H1 (cell line): Measurements from ENCODE around the gene ZNF576. TPM values are rescaled to one million over a fixed set of nuclear protein-coding genes. Genes with fewer than 3 reads are reported as not detected.

ENCODE experiments used
- CTCF ChIA-PET: fragments of 300-600 bp; sonication (Branson Sonifier 250); formaldehyde crosslinking; loops from one replicate; lab custom pipeline; 2021; ENCODE audit not compliant: partially characterized antibody; lab: Charles Lee
- POLR2A ChIA-PET: fragments of 300-600 bp; sonication (Branson Sonifier 250); formaldehyde crosslinking; loops from one replicate; lab custom pipeline; 2021; ENCODE audit warnings: inconsistent platforms; ENCODE audit not compliant: partially characterized antibody; lab: Charles Lee
- DNase-seq, 2 experiments: peaks; one replicate each; pipeline versions ENCODE4 v3.0.0 to v3.0.0-alpha.2; 2010 to 2022; ENCODE audit warnings: low spot score in 2 of 2, low read depth in 1 of 2, mixed read lengths in 1 of 2
- FAIRE-seq: peaks from 2 replicates; lab custom pipeline; 2011; peaks lifted over from hg19 to GRCh38; lab: Jason Lieb, UNC
- H2AFZ ChIP-seq: 2 replicates; pipeline ENCODE4 v1.8.1; 2012; ENCODE audit warnings: low read length, inconsistent platforms
- H2AK5ac ChIP-seq: 2 replicates; pipeline ENCODE4 v1.6.1; 2013; ENCODE audit warnings: low read depth, low read length
- H2BK120ac ChIP-seq: replicated peaks from 2 replicates; pipeline ENCODE3; 2013; ENCODE audit warnings: low read depth, low read length, inconsistent platforms
- H2BK12ac ChIP-seq: 2 replicates; pipeline ENCODE4 v1.6.1; 2013; ENCODE audit warnings: low read depth, low read length
- H2BK15ac ChIP-seq: 2 replicates; pipeline ENCODE4 v1.6.1; 2013; ENCODE audit warnings: low read length
- H2BK20ac ChIP-seq: 2 replicates; pipeline ENCODE4 v1.6.1; 2013; ENCODE audit warnings: low read length
- H2BK5ac ChIP-seq: 2 replicates; pipeline ENCODE4 v1.6.1; 2013; ENCODE audit warnings: low read depth, low read length
- H3K14ac ChIP-seq: 2 replicates; pipeline ENCODE4 v1.6.1; 2013; ENCODE audit warnings: inconsistent platforms; ENCODE audit not compliant: insufficient read length
- H3K18ac ChIP-seq: 2 replicates; pipeline ENCODE4 v1.6.1; 2013; ENCODE audit warnings: low read length; ENCODE audit errors: extremely low read depth
- H3K23ac ChIP-seq: 2 replicates; pipeline ENCODE4 v1.6.1; 2013; ENCODE audit warnings: inconsistent platforms; ENCODE audit not compliant: insufficient read length
- H3K23me2 ChIP-seq: 2 replicates; pipeline ENCODE4 v1.6.1; 2013; ENCODE audit warnings: low read depth, low read length
- H3K27ac ChIP-seq: 2 replicates; pipeline ENCODE4 v1.6.1; 2011; ENCODE audit warnings: low read depth, low read length, inconsistent platforms
- H3K27me3 ChIP-seq, 4 experiments: replicated peaks in 1 of 4; 1 replicate in 1 of 4; 2 replicates in 3 of 4; pipeline versions ENCODE4 v1.6.1 to v1.8.1; 2011 to 2013; ENCODE audit warnings: low read length in 3 of 4, mild to moderate bottlenecking in 3 of 4, inconsistent platforms in 2 of 4, mixed read lengths in 2 of 4, moderate library complexity in 1 of 4; ENCODE audit not compliant: control insufficient read depth in 3 of 4, insufficient read depth in 3 of 4; ENCODE audit errors: extremely low read depth in 1 of 4
- H3K36me3 ChIP-seq, 4 experiments: 2 replicates each; pipeline versions ENCODE4 v1.6.1 to v1.8.1; 2011 to 2013; ENCODE audit warnings: mild to moderate bottlenecking in 4 of 4, low read length in 3 of 4, moderate library complexity in 2 of 4, control low read depth in 1 of 4, inconsistent platforms in 1 of 4; ENCODE audit not compliant: insufficient read depth in 4 of 4, control insufficient read depth in 2 of 4
- H3K4ac ChIP-seq: replicated peaks from 2 replicates; pipeline ENCODE3; 2013; ENCODE audit warnings: low read length, low read depth, mixed read lengths, inconsistent platforms; ENCODE audit not compliant: insufficient read length
- H3K4me1 ChIP-seq, 4 experiments: replicated peaks in 1 of 4; 1 replicate in 1 of 4; 2 replicates in 3 of 4; pipeline versions ENCODE4 v1.6.1 to v1.8.1; 2011 to 2013; ENCODE audit warnings: low read length in 3 of 4, inconsistent platforms in 2 of 4, mixed read lengths in 1 of 4; ENCODE audit not compliant: insufficient read depth in 4 of 4, control insufficient read depth in 3 of 4
- H3K4me2 ChIP-seq, 2 experiments: 2 replicates each; pipeline versions ENCODE4 v1.6.1 to v1.8.1; 2011 to 2013; ENCODE audit warnings: low read depth in 2 of 2, low read length in 2 of 2, control low read depth in 1 of 2, inconsistent platforms in 1 of 2, mild to moderate bottlenecking in 1 of 2; ENCODE audit not compliant: insufficient read depth in 1 of 2
- H3K4me3 ChIP-seq, 4 experiments: fragments of 200-600, 300-600 bp in 1 of 4; sonication (generic), shearing (Covaris generic), sonication (Bioruptor Twin) in 1 of 4; 2 replicates each; pipeline versions ENCODE4 v1.5.1 to v1.8.1; 2011 to 2016; ENCODE audit warnings: low read length in 4 of 4, low read depth in 3 of 4, control low read depth in 2 of 4, inconsistent platforms in 2 of 4, mild to moderate bottlenecking in 2 of 4, mixed read lengths in 1 of 4, moderate library complexity in 1 of 4; ENCODE audit not compliant: insufficient read depth in 2 of 4; ENCODE audit errors: extremely low read depth in 1 of 4
- H3K56ac ChIP-seq: replicated peaks from 2 replicates; pipeline ENCODE3; 2013; ENCODE audit warnings: low read depth, mild to moderate bottlenecking, mixed read lengths, low read length, inconsistent platforms; ENCODE audit not compliant: insufficient read length
- H3K79me1 ChIP-seq: 2 replicates; pipeline ENCODE4 v1.6.1; 2013; ENCODE audit warnings: low read depth, low read length, control low read depth
- H3K79me2 ChIP-seq, 2 experiments: 2 replicates each; pipeline versions ENCODE4 v1.6.1 to v1.8.1; 2012 to 2013; ENCODE audit warnings: low read length in 2 of 2, mild to moderate bottlenecking in 2 of 2, inconsistent platforms in 1 of 2; ENCODE audit not compliant: insufficient read depth in 2 of 2, control insufficient read depth in 1 of 2
- H3K9ac ChIP-seq, 4 experiments: replicated peaks in 1 of 4; 1 replicate in 1 of 4; 2 replicates in 3 of 4; pipeline versions ENCODE4 v1.6.1 to v1.8.1; 2011 to 2013; ENCODE audit warnings: low read depth in 3 of 4, low read length in 3 of 4, control low read depth in 2 of 4, mild to moderate bottlenecking in 2 of 4, moderate library complexity in 2 of 4, inconsistent platforms in 1 of 4; ENCODE audit errors: extremely low read depth in 1 of 4
- H3K9me3 ChIP-seq, 2 experiments: 2 replicates each; pipeline versions ENCODE4 v1.6.1 to v1.8.1; 2012 to 2013; ENCODE audit warnings: mild to moderate bottlenecking in 2 of 2, moderate library complexity in 2 of 2, control low read depth in 1 of 2, inconsistent platforms in 1 of 2, low read depth in 1 of 2, low read length in 1 of 2, mixed read lengths in 1 of 2; ENCODE audit not compliant: insufficient read depth in 2 of 2
- H4K20me1 ChIP-seq, 2 experiments: replicated peaks in 1 of 2; 2 replicates each; pipeline versions ENCODE3 to v1.8.1; 2011 to 2013; ENCODE audit warnings: inconsistent platforms in 2 of 2, low read length in 2 of 2, mild to moderate bottlenecking in 1 of 2; ENCODE audit not compliant: insufficient read depth in 2 of 2, control insufficient read depth in 1 of 2
- H4K5ac ChIP-seq: 2 replicates; pipeline ENCODE4 v1.6.1; 2013; ENCODE audit warnings: low read length, low read depth, mixed read lengths, inconsistent platforms; ENCODE audit not compliant: insufficient read length
- H4K8ac ChIP-seq: 2 replicates; pipeline ENCODE4 v1.8.0; 2013; ENCODE audit warnings: mild to moderate bottlenecking, moderate library complexity, low read length, inconsistent platforms; ENCODE audit not compliant: insufficient read depth; ENCODE audit errors: extremely low read depth
- H4K91ac ChIP-seq: replicated peaks from 2 replicates; pipeline ENCODE3; 2013; ENCODE audit warnings: low read length, mixed read lengths, inconsistent platforms; ENCODE audit not compliant: insufficient read length
- ASH2L ChIP-seq: fragments of 200-600, 300-600 bp; sonication (generic); IDR thresholded peaks from one replicate; pipeline ENCODE4 v1.7.1; 2017; ENCODE audit warnings: low read length
- ATF2 ChIP-seq: IDR thresholded peaks from 2 replicates; pipeline ENCODE4 v1.6.1; 2012; ENCODE audit warnings: low read length, inconsistent platforms
- CHD1 ChIP-seq: IDR thresholded peaks from 2 replicates; pipeline ENCODE4 v1.6.1; 2012; ENCODE audit warnings: low read depth, low read length, improper control_type of control experiment
- EP300 ChIP-seq, 2 experiments: IDR thresholded peaks; 1 replicate in 1 of 2; 2 replicates in 1 of 2; pipeline ENCODE4 v1.6.1; 2011 to 2012; ENCODE audit warnings: low read depth in 2 of 2, low read length in 2 of 2, mild to moderate bottlenecking in 2 of 2, borderline replicate concordance in 1 of 2, inconsistent platforms in 1 of 2, moderate library complexity in 1 of 2
- EZH2 ChIP-seq: fragments of 200-600 bp; sonication (generic); IDR thresholded peaks from 2 replicates; pipeline ENCODE4 v1.7.1; 2012; ENCODE audit warnings: low read depth, mild to moderate bottlenecking, moderate library complexity, low read length, inconsistent platforms; ENCODE audit not compliant: severe bottlenecking
- GTF2F1 ChIP-seq: IDR thresholded peaks from 2 replicates; pipeline ENCODE4 v1.6.1; 2012; ENCODE audit warnings: low read depth, low read length, improper control_type of control experiment, borderline replicate concordance
- KDM5A ChIP-seq: fragments of 200-600 bp; IDR thresholded peaks from 2 replicates; pipeline ENCODE4 v1.7.1; 2012; ENCODE audit warnings: mild to moderate bottlenecking, low read length, inconsistent platforms, mixed read lengths
- MAX ChIP-seq: IDR thresholded peaks from 2 replicates; pipeline ENCODE4 v1.6.1; 2012; ENCODE audit warnings: inconsistent platforms
- RBBP5 ChIP-seq: IDR thresholded peaks from 2 replicates; pipeline ENCODE4 v1.7.1; 2012; ENCODE audit warnings: low read depth, mild to moderate bottlenecking, inconsistent platforms, low read length, moderate library complexity, borderline replicate concordance
- SIN3A ChIP-seq, 2 experiments: IDR thresholded peaks in 1 of 2; conservative IDR thresholded peaks in 1 of 2; 2 replicates each; pipeline ENCODE4 v1.6.1; 2011 to 2012; ENCODE audit warnings: low read length in 2 of 2, improper control_type of control experiment in 1 of 2, low read depth in 1 of 2, mild to moderate bottlenecking in 1 of 2
- SUZ12 ChIP-seq: fragments of 200-600 bp; sonication (generic); IDR thresholded peaks from 2 replicates; pipeline ENCODE4 v1.6.1; 2012; ENCODE audit warnings: mild to moderate bottlenecking, inconsistent platforms, low read length, moderate library complexity, mixed read lengths
- WGBS, 2 experiments: shearing (Covaris generic) in 1 of 2; methylation state at CpG; one replicate each; pipeline versions ENCODE4 v1.1.6 to v1.1.7; 2013 to 2015; ENCODE audit warnings: low lambda C conversion rate in 2 of 2, mixed read lengths in 2 of 2, inconsistent platforms in 1 of 2, low coverage in 1 of 2, missing lambda C conversion rate in 1 of 2; ENCODE audit not compliant: insufficient replicate concordance in 2 of 2, insufficient coverage in 1 of 2, insufficient read length in 1 of 2; ENCODE audit errors: extremely low coverage in 1 of 2, missing lambda C conversion rate in 1 of 2; 5-methylcytosine and 5-hydroxymethylcytosine counted together
- polyA plus RNA-seq, 7 experiments: library from polyadenylated mRNA; depleted of rRNA in 3 of 7; stranded (reverse) in 5 of 7; unstranded in 2 of 7; fragments of >200 nt in 5 of 7; fragments of 200-250 nt in 2 of 7; gene quantifications; 1 replicate in 5 of 7; 2 replicates in 1 of 7; 4 replicates in 1 of 7; pipeline versions ENCODE4 v1.2.1 to v1.2.3, GENCODE V29; 2011 to 2013; ENCODE audit warnings: missing spikeins in 2 of 7, mixed read lengths in 2 of 7
- total RNA-seq: library from RNA; stranded (reverse); fragmentation: NEBNext Ultra II Directional; extraction: Animal tissue kit (Norgen Biotek cat#: 25700); gene quantifications from 2 replicates; pipeline ENCODE4 v1.2.1, GENCODE V29; 2021

ZNF576 gene
- total and polyA plus RNA-seq, 2 of the 8 experiments (the other 6 are each of a cell fraction or from before 2014, with no cell fraction given): 13.6 to 32.4 TPM

- H3K36me3 ChIP-seq: peaks cover 0 to 4% (median 1%) of the 10 kb centered on the region in 4 experiments; a peak in 2 of 8 replicates
- 87% methylated on average over 3 of the region's 3 CpGs; no CpG with 5 or more reads in 1 of the 2 experiments for WGBS, 2 experiments
- H3K4me2 ChIP-seq: no peak overlapping the region
- no peak overlapping the region for H2BK120ac ChIP-seq
- no peaks in the 10 kb centered on the region; the same call in 1 of the 2 replicates for H3K23me2 ChIP-seq
- no peak overlapping the region for H2BK5ac ChIP-seq
- no peak overlapping the region for H3K4me3 ChIP-seq
- H3K4me1 ChIP-seq: no peaks in the 10 kb centered on the region
- no peak overlapping the region for H3K18ac ChIP-seq
- no peak for FAIRE-seq
- H3K4ac ChIP-seq: no peak overlapping the region
- no peaks in the 10 kb centered on the region for H3K27me3 ChIP-seq
- no peak overlapping the region for H3K9ac ChIP-seq
- no peak overlapping the region for H2BK12ac ChIP-seq
- H2BK15ac ChIP-seq: no peak overlapping the region
- H3K56ac ChIP-seq: no peak overlapping the region
- no peak overlapping the region for H4K5ac ChIP-seq
- H4K91ac ChIP-seq: no peak overlapping the region
- no peak overlapping the region for H4K8ac ChIP-seq
- no peak overlapping the region for H2BK20ac ChIP-seq
- ChIA-PET CTCF (interaction anchor here (0.6 to 1.4 kb wide), 3 partner anchors 12 to 643 kb away, joined by 3 to 4 read pairs (median 4); no protein-coding TSS in a partner anchor), POLR2A (interaction anchor here (0.6 kb wide), 1 partner anchor 541 kb away, joined by 3 read pairs; no protein-coding TSS in a partner anchor)
- no peak for DNase-seq
- no peak overlapping the region for H2AK5ac ChIP-seq
- no peak overlapping the region for H3K14ac ChIP-seq
- H3K27ac ChIP-seq: no peak overlapping the region
- peaks cover 0 to 9% of the 10 kb centered on the region in 2 experiments for H4K20me1 ChIP-seq
- no peak overlapping the region for H3K23ac ChIP-seq
- peaks cover 5% of the 10 kb centered on the region; the same call in 1 of the 2 replicates for H3K79me1 ChIP-seq
- H2AFZ ChIP-seq: no peak overlapping the region
- 0 out of 4 replicates have a peak, but pooled peaks cover 0 to under 1% of the 10 kb centered on the region in 2 experiments for H3K79me2 ChIP-seq
- no peaks in the 10 kb centered on the region; a peak in 1 of 4 replicates for H3K9me3 ChIP-seq
- TF ChIP-seq SUZ12: no peak
- TF ChIP-seq ASH2L: no peak
- TF ChIP-seq SIN3A (conservative IDR thresholded peaks at IDR 0.05 in 1 of 2, IDR thresholded peaks at IDR 0.05 in 1 of 2; ENCODE audit: low read depth in 1 of 2, low read length in 2 of 2): no peak
- no peak for TF ChIP-seq EZH2
- TF ChIP-seq MAX: no peak
- TF ChIP-seq RBBP5: no peak
- no peak for TF ChIP-seq ATF2
- TF ChIP-seq GTF2F1: no peak
- TF ChIP-seq CHD1: no peak
- TF ChIP-seq KDM5A: no peak
- TF ChIP-seq EP300 (IDR thresholded peaks at IDR 0.05; ENCODE audit: borderline replicate concordance in 1 of 2, low read depth in 2 of 2, low read length in 2 of 2): no peak
Measured at GRCh38 chr19:43610493-43610892, 14.1 kb downstream of the ZNF576 start.
